Measurements from ENCODE around the gene HLA-DRA.

DNA sequence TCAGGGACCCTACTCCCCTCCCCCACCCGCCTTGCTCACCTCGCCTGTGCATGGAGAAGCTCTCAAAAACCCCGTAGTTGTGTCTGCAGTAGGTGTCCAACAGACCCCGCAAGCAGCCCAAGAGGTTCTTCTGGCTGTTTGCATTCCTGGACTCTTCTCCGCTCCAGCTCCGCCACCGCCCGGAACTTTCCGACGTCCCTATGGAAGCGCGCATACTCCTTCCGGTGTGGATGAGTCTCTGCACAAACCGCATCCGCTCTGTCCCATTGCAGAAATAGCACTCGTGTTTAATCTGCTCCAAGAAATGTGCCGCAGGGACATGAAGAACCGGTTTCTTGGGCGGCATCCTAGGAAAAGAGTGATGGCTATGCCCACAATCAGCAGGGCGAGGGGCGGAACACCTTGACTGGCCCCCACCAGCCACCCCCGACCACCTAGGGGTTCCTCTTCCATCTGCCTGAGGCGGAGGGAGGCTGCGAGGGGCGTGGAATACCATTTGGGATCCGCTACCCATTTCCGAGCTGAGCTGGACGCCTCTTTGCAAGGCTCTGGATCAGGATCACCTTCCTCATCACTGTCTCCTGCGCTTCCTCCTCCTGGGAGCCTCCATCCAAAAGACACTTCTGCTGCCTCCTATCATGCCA, 20.2 kb downstream of the HLA-DRA start:
- TF ChIP-seq POLR2AphosphoS5 (IDR thresholded peaks at IDR 0.05; ENCODE audit: borderline replicate concordance, low read depth, low read length) (no peak), EZH2 (IDR thresholded peaks at IDR 0.05) (no peak), FOXP2 (optimal IDR thresholded peaks at IDR 0.05; ENCODE audit: control extremely low read depth, extremely low read length, insufficient read depth) (no peak)
